Measurements from ENCODE around the gene TMEM132D. TPM values are rescaled to one million over a fixed set of nuclear protein-coding genes. Genes with fewer than 3 reads are reported as not detected.
"Not testable (repeated sequence)": the region's sequence is repeated elsewhere in the genome, so short reads cannot be mapped to it uniquely, and the experiment has no call there.

Gene TMEM132D
- total and polyA plus RNA-seq, 2 of the 8 experiments (the other 6 are each of a cell fraction or from before 2014, with no cell fraction given): 3.5 to 10.1 TPM

DNA sequence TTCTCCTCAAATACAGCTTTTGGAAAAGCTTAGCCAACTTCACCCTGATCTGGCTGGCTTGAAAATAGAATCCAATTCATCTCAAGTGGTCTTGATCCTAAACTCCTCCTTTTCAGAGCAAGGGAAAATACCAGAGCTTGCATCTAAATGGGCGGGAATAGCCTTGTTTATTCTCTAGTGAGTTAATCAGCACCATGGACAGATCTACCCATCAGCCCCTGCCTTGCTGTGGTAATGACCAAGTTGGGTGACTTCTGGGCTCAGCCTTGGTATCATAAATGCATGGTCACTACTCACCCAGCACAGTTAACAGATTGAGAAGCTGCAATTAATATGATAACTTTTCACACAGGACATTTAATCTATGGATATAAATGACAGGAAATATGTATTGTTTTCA, 853.9 kb downstream of the TMEM132D start (continued):
- TF ChIP-seq, protein P1, sequence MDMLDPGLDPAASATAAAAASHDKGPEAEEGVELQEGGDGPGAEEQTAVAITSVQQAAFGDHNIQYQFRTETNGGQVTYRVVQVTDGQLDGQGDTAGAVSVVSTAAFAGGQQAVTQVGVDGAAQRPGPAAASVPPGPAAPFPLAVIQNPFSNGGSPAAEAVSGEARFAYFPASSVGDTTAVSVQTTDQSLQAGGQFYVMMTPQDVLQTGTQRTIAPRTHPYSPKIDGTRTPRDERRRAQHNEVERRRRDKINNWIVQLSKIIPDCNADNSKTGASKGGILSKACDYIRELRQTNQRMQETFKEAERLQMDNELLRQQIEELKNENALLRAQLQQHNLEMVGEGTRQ (IDR thresholded peaks at IDR 0.05; ENCODE audit: low read length): no peak
- TF ChIP-seq EGR1 (IDR thresholded peaks at IDR 0.05; ENCODE audit: borderline replicate concordance, low read depth, low read length): no peak
- TF ChIP-seq POLR2A (IDR thresholded peaks at IDR 0.05; ENCODE audit: control extremely low read depth in 1 of 2, low read depth in 2 of 2, low read length in 2 of 2): no peak
- TF ChIP-seq PHF8 (conservative IDR thresholded peaks at IDR 0.05; ENCODE audit: low read depth, low read length): no peak
- no peak for TF ChIP-seq JUN (IDR thresholded peaks at IDR 0.05; ENCODE audit: low read depth, low read length)
- TF ChIP-seq MAFK (IDR thresholded peaks at IDR 0.05; ENCODE audit: low read depth, low read length): no peak
- TF ChIP-seq BACH1 (IDR thresholded peaks at IDR 0.05; ENCODE audit: low read length): no peak
- no peak for TF ChIP-seq GABPA (IDR thresholded peaks at IDR 0.05; ENCODE audit: borderline replicate concordance, insufficient read depth, low read length)

DNA sequence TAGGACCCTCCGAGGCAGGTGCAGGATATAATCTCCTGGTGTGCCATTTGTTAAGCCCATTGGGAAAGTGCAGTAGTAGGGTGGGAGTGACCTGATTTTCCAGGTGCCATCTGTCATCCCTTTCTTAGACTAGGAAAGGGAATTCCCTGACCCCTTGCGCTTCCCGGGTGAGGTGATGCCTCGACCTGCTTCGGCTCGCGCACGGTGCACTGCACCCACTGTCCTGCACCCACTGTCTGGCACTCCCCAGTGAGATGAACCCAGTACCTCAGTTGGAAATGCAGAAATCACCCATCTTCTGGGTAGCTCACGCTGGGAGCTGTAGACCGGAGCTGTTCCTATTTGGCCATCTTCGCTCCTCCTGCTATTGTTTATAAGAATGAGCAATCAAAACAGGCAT, 860.5 kb downstream of the TMEM132D start:
- H3K4ac ChIP-seq (replicated peaks; ENCODE audit: insufficient read length, low read depth, low read length); H2AK5ac ChIP-seq (ENCODE audit: low read depth, low read length); H3K23ac ChIP-seq (ENCODE audit: insufficient read length); H2BK5ac ChIP-seq (ENCODE audit: low read depth, low read length); H4K8ac ChIP-seq (ENCODE audit: extremely low read depth, insufficient read depth, low read length); H4K91ac ChIP-seq (replicated peaks; ENCODE audit: insufficient read length, low read length); H2BK20ac ChIP-seq (ENCODE audit: low read length); H3K4me2 ChIP-seq (ENCODE audit: insufficient read depth in 1 of 2, low read depth in 2 of 2, low read length in 2 of 2); H2BK15ac ChIP-seq (ENCODE audit: low read length); H3K27me3 ChIP-seq (replicated peaks in 1 of 4; ENCODE audit: control insufficient read depth in 3 of 4, extremely low read depth in 1 of 4, insufficient read depth in 3 of 4, low read length in 3 of 4); DNase-seq (ENCODE audit: low read depth in 1 of 2, low spot score in 2 of 2); H3K79me1 ChIP-seq (ENCODE audit: low read depth, low read length); H3K36me3 ChIP-seq (ENCODE audit: control insufficient read depth in 2 of 4, insufficient read depth in 4 of 4, low read length in 3 of 4); H3K14ac ChIP-seq (ENCODE audit: insufficient read length); H4K20me1 ChIP-seq (replicated peaks in 1 of 2; ENCODE audit: control insufficient read depth in 1 of 2, insufficient read depth in 2 of 2, low read length in 2 of 2); H3K79me2 ChIP-seq (ENCODE audit: control insufficient read depth in 1 of 2, insufficient read depth in 2 of 2, low read length in 2 of 2); H3K4me1 ChIP-seq (replicated peaks in 1 of 4; ENCODE audit: control insufficient read depth in 3 of 4, insufficient read depth in 4 of 4, low read length in 3 of 4); H3K9ac ChIP-seq (replicated peaks in 1 of 4; ENCODE audit: extremely low read depth in 1 of 4, low read depth in 3 of 4, low read length in 3 of 4); H2AFZ ChIP-seq (ENCODE audit: low read length); FAIRE-seq; CTCF ChIA-PET (ENCODE audit: partially characterized antibody); POLR2A ChIA-PET (ENCODE audit: partially characterized antibody); H4K5ac ChIP-seq (ENCODE audit: insufficient read length, low read depth, low read length); H3K4me3 ChIP-seq (ENCODE audit: extremely low read depth in 1 of 4, insufficient read depth in 2 of 4, low read depth in 3 of 4, low read length in 4 of 4); H2BK120ac ChIP-seq (replicated peaks; ENCODE audit: low read depth, low read length); H3K23me2 ChIP-seq (ENCODE audit: low read depth, low read length); H2BK12ac ChIP-seq (ENCODE audit: low read depth, low read length); H3K18ac ChIP-seq (ENCODE audit: extremely low read depth, low read length); H3K27ac ChIP-seq (ENCODE audit: low read depth, low read length); H3K56ac ChIP-seq (replicated peaks; ENCODE audit: insufficient read length, low read depth, low read length): not testable (repeated sequence)
- peaks cover 10 to 19% of the 10 kb centered on the region in 2 experiments; a peak in 2 of 4 replicates for H3K9me3 ChIP-seq (ENCODE audit: insufficient read depth in 2 of 2, low read depth in 1 of 2, low read length in 1 of 2)
- 88% methylated on average over 11 of the region's 11 CpGs; no CpG with 5 or more reads in 1 of the 2 experiments for WGBS, 2 experiments (ENCODE audit: extremely low coverage in 1 of 2, insufficient coverage in 1 of 2, insufficient read length in 1 of 2, insufficient replicate concordance in 2 of 2, low coverage in 1 of 2, low lambda C conversion rate in 2 of 2, missing lambda C conversion rate in 1 of 2)

Data from H1 (cell line).